Activated CD8-positive, alpha-beta T cell treated with anti-CD3 and anti-CD28 coated beads, Interleukin-2, amount 10 ng/mL, durations not matched to agents 7 days and 5 days (primary cell): Measurements from ENCODE around the gene CST9. TPM values are rescaled to one million over a fixed set of nuclear protein-coding genes. Genes with fewer than 3 reads are reported as not detected.

Experiments used
- ATAC-seq: fragments of 150-1000 bp; cut with Tn5 transposase; one replicate; pipeline ENCODE4 v1.10.0; 2021; ENCODE audit warnings: moderate library complexity
- CTCF ChIA-PET: fragments of 350-600 bp; sonication (Branson Sonifier 250); formaldehyde crosslinking; loops from one replicate; lab custom pipeline; 2021; ENCODE audit warnings: antibody characterized with exemption; lab: Charles Lee
- POLR2A ChIA-PET: fragments of 350-600 bp; sonication (Branson Sonifier 250); formaldehyde crosslinking; loops from one replicate; lab custom pipeline; 2021; ENCODE audit warnings: antibody characterized with exemption; lab: Charles Lee
- DNase-seq: peaks from one replicate; pipeline ENCODE4 v3.0.0-alpha.2; 2020
- H3K27ac Mint-ChIP-seq: one replicate; pipeline ENCODE4 v1.8.0; 2021; ENCODE audit warnings: mild to moderate bottlenecking, mixed read lengths
- H3K27me3 Mint-ChIP-seq: one replicate; pipeline ENCODE4 v1.8.0; 2021; ENCODE audit warnings: low read depth, mixed read lengths
- H3K36me3 Mint-ChIP-seq: one replicate; pipeline ENCODE4 v1.8.0; 2021; ENCODE audit warnings: low read depth, mixed read lengths
- H3K4me1 Mint-ChIP-seq: one replicate; pipeline ENCODE4 v1.8.0; 2021; ENCODE audit warnings: low read depth, mixed read lengths
- H3K4me3 Mint-ChIP-seq: one replicate; pipeline ENCODE4 v1.8.0; 2021; ENCODE audit warnings: mild to moderate bottlenecking, mixed read lengths
- H3K9me3 Mint-ChIP-seq: one replicate; pipeline ENCODE4 v1.8.0; 2022; ENCODE audit warnings: mixed read lengths; ENCODE audit not compliant: insufficient read depth
- total RNA-seq, 2 experiments: library from RNA; stranded (reverse); gene quantifications; one replicate each; pipeline ENCODE4 v1.2.3, GENCODE V29; 2021

The CST9 gene
- total RNA-seq: not detected

- POLR2A ChIA-PET: no interaction called here
- H3K4me1 Mint-ChIP-seq: peaks cover 6% of the 10 kb centered on the region
- H3K27ac Mint-ChIP-seq: no peak within 1 kb of the TSS
- H3K27me3 Mint-ChIP-seq: peaks cover 3% of the 10 kb centered on the region
- H3K36me3 Mint-ChIP-seq: no peaks in the 10 kb centered on the region
- no peaks in the 10 kb centered on the region for H3K9me3 Mint-ChIP-seq
- H3K4me3 Mint-ChIP-seq: no peak within 1 kb of the TSS
- ATAC-seq (no peak), DNase-seq (no peak)
- CTCF ChIA-PET: interaction anchor here (1.0 to 6.3 kb wide), 8 partner anchors 9 to 256 kb away, joined by 3 to 56 read pairs (median 5); partner anchors contain the start of genes CSTL1 and NXT1
These were observed at the start of gene CST9 for GRCh38 chr20:23605867-23606651. Gene CST9, minus strand, starts transcription at chr20:23605917. Its CDS starts 53 bp downstream, at chr20:23605864.

- H3K4me3 Mint-ChIP-seq: no peak overlapping the region
- no peak overlapping the region for H3K27ac Mint-ChIP-seq
- peaks cover 10% of the 10 kb centered on the region for H3K27me3 Mint-ChIP-seq
- no peaks in the 10 kb centered on the region for H3K36me3 Mint-ChIP-seq
- CTCF ChIA-PET: interaction anchor here (0.8 kb wide), 1 partner anchor 14 kb away, joined by 3 read pairs; no protein-coding TSS in a partner anchor
- H3K9me3 Mint-ChIP-seq: no peaks in the 10 kb centered on the region
- DNase-seq (no peak), ATAC-seq (no peak)
- no peaks in the 10 kb centered on the region for H3K4me1 Mint-ChIP-seq
- POLR2A ChIA-PET: no interaction called here
These were observed 49.0 kb upstream of the CST9 start for GRCh38 chr20:23654717-23655116.

- CTCF ChIA-PET: no interaction called here
- H3K27ac Mint-ChIP-seq: no peak overlapping the region
- H3K4me1 Mint-ChIP-seq: no peaks in the 10 kb centered on the region
- no peaks in the 10 kb centered on the region for H3K9me3 Mint-ChIP-seq
- no peaks in the 10 kb centered on the region for H3K36me3 Mint-ChIP-seq
- H3K27me3 Mint-ChIP-seq: peaks cover 10% of the 10 kb centered on the region
- ATAC-seq (no peak), DNase-seq (no peak)
- H3K4me3 Mint-ChIP-seq: no peak overlapping the region
- POLR2A ChIA-PET: no interaction called here
These were observed 48.3 kb upstream of the CST9 start for GRCh38 chr20:23654000-23654399.

GRCh38 chr20:23653400-23653938 lies 47.8 kb upstream of the CST9 start:
- no peak for DNase-seq
- ATAC-seq: no peak
- no peaks in the 10 kb centered on the region for H3K4me1 Mint-ChIP-seq
- H3K27me3 Mint-ChIP-seq: peaks cover 10% of the 10 kb centered on the region
- no peaks in the 10 kb centered on the region for H3K36me3 Mint-ChIP-seq
- H3K9me3 Mint-ChIP-seq: no peaks in the 10 kb centered on the region
- H3K4me3 Mint-ChIP-seq: no peak overlapping the region
- H3K27ac Mint-ChIP-seq: no peak overlapping the region
- POLR2A ChIA-PET: no interaction called here
- CTCF ChIA-PET: no interaction called here

- H3K9me3 Mint-ChIP-seq: no peaks in the 10 kb centered on the region
- ChIA-PET POLR2A (no interaction called here), CTCF (no interaction called here)
- no peaks in the 10 kb centered on the region for H3K36me3 Mint-ChIP-seq
- no peak overlapping the region for H3K4me3 Mint-ChIP-seq
- H3K27ac Mint-ChIP-seq: no peak overlapping the region
- DNase-seq (no peak), ATAC-seq (no peak)
- peaks cover 10% of the 10 kb centered on the region for H3K27me3 Mint-ChIP-seq
- no peaks in the 10 kb centered on the region for H3K4me1 Mint-ChIP-seq
These were observed 47.2 kb upstream of the CST9 start for GRCh38 chr20:23652926-23653325.

GRCh38 chr20:23652371-23652770 lies 46.7 kb upstream of the CST9 start:
- Mint-ChIP-seq H3K4me3 (no peak overlapping the region), H3K36me3 (no peaks in the 10 kb centered on the region), H3K4me1 (no peaks in the 10 kb centered on the region), H3K9me3 (no peaks in the 10 kb centered on the region), H3K27ac (no peak overlapping the region), H3K27me3 (peaks cover 10% of the 10 kb centered on the region)
- ATAC-seq: no peak
- DNase-seq: no peak
- ChIA-PET POLR2A (no interaction called here), CTCF (no interaction called here)

GRCh38 chr20:23651117-23651516 lies 45.4 kb upstream of the CST9 start:
- H3K4me3 Mint-ChIP-seq: no peak overlapping the region
- no peak for ATAC-seq
- H3K36me3 Mint-ChIP-seq: no peaks in the 10 kb centered on the region
- no peaks in the 10 kb centered on the region for H3K9me3 Mint-ChIP-seq
- H3K4me1 Mint-ChIP-seq: no peaks in the 10 kb centered on the region
- no peak overlapping the region for H3K27ac Mint-ChIP-seq
- POLR2A ChIA-PET: no interaction called here
- CTCF ChIA-PET: no interaction called here
- H3K27me3 Mint-ChIP-seq: peaks cover 4% of the 10 kb centered on the region
- no peak for DNase-seq

GRCh38 chr20:23649830-23650417 lies 44.2 kb upstream of the CST9 start:
- Mint-ChIP-seq H3K27me3 (peaks cover 4% of the 10 kb centered on the region), H3K27ac (no peak overlapping the region), H3K4me1 (no peaks in the 10 kb centered on the region), H3K9me3 (no peaks in the 10 kb centered on the region), H3K36me3 (no peaks in the 10 kb centered on the region), H3K4me3 (no peak overlapping the region)
- no peak for ATAC-seq
- ChIA-PET POLR2A (no interaction called here), CTCF (interaction anchor here (0.6 kb wide), 1 partner anchor 75 kb away, joined by 3 read pairs; no protein-coding TSS in a partner anchor)
- no peak for DNase-seq

GRCh38 chr20:23649242-23649641 lies 43.5 kb upstream of the CST9 start:
- ChIA-PET CTCF (interaction anchor here (0.6 kb wide), 1 partner anchor 74 kb away, joined by 3 read pairs; no protein-coding TSS in a partner anchor), POLR2A (no interaction called here)
- Mint-ChIP-seq H3K4me3 (no peak overlapping the region), H3K27ac (no peak overlapping the region), H3K4me1 (no peaks in the 10 kb centered on the region), H3K36me3 (no peaks in the 10 kb centered on the region), H3K27me3 (peaks cover under 1% of the 10 kb centered on the region), H3K9me3 (no peaks in the 10 kb centered on the region)
- no peak for ATAC-seq
- DNase-seq: no peak

GRCh38 chr20:23647346-23647745 lies 41.6 kb upstream of the CST9 start:
- no peak overlapping the region for H3K27ac Mint-ChIP-seq
- H3K9me3 Mint-ChIP-seq: no peaks in the 10 kb centered on the region

GRCh38 chr20:23646106-23646873 lies 40.6 kb upstream of the CST9 start:
- Mint-ChIP-seq H3K9me3 (no peaks in the 10 kb centered on the region), H3K4me3 (no peak overlapping the region), H3K27me3 (no peaks in the 10 kb centered on the region), H3K36me3 (no peaks in the 10 kb centered on the region), H3K4me1 (no peaks in the 10 kb centered on the region), H3K27ac (no peak overlapping the region)
- ChIA-PET POLR2A (no interaction called here), CTCF (interaction anchor here (0.9 kb wide), 1 partner anchor 586 kb away, joined by 3 read pairs; no protein-coding TSS in a partner anchor)
- ATAC-seq (no peak), DNase-seq (no peak)

More at GRCh38 chr20:23647346-23647745, 41.6 kb upstream of the CST9 start:
- no peaks in the 10 kb centered on the region for H3K36me3 Mint-ChIP-seq
- H3K4me3 Mint-ChIP-seq: no peak overlapping the region
- ChIA-PET POLR2A (no interaction called here), CTCF (no interaction called here)
- DNase-seq (no peak), ATAC-seq (no peak)
- no peaks in the 10 kb centered on the region for H3K4me1 Mint-ChIP-seq
- no peaks in the 10 kb centered on the region for H3K27me3 Mint-ChIP-seq
